ENCODE measurements around the gene DDX43.
"Not testable (repeated sequence)": the region's sequence is repeated elsewhere in the genome, so short reads cannot be mapped to it uniquely, and the experiment has no call there.

The DDX43 gene

DNA sequence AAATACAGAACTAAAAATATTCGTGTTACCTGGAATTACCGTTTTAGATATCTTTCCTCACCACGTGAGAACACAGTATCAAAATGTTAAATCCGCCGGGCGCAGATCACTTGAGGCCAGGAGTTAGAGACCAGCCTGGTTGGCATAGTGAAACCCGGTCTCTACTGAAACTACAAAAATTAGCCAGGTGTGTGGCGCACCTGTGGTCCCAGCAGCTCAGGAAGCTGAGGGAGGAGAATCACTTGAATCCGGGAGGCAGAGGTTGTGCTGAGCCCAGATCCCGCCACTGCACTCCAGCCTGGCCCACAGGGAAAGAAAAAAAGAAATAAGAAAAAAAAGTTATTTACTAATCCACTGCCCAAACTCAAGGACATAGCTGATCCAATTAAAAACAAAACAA lies 4.8 kb upstream of the DDX43 start:
- no peak for DNase-seq

DNA sequence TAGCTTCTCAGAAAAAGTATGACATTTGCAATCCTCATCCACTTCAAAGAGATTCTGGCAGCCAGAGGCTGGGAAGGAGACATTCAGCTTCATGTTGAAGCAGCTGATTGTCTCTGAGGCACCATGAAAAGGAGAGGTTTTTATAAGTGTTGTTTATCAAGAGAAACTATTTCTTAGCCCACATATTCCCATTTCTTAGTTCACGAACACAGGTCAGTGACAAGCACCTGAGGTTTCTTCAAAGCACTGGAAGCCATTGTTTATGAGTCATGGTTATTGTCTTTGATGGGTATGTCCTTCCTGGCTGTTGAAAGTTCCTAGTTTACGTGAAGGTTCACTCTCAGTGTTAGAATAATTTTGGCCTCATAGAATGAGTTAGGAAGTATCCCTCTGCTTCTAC lies 3.0 kb upstream of the DDX43 start:
- no peak for DNase-seq

GRCh38 chr6:73392188-73392587 lies 2.4 kb upstream of the DDX43 start:
- not testable (repeated sequence) for DNase-seq

- DNase-seq, result no peak
These were observed 1.4 kb upstream of the DDX43 start for GRCh38 chr6:73393278-73393677.

- no peak for DNase-seq
These were observed 1.2 kb downstream of the DDX43 start for GRCh38 chr6:73395875-73396274.

GRCh38 chr6:73400656-73401055 lies 6.0 kb downstream of the DDX43 start:
- DNase-seq, result no peak

DNA sequence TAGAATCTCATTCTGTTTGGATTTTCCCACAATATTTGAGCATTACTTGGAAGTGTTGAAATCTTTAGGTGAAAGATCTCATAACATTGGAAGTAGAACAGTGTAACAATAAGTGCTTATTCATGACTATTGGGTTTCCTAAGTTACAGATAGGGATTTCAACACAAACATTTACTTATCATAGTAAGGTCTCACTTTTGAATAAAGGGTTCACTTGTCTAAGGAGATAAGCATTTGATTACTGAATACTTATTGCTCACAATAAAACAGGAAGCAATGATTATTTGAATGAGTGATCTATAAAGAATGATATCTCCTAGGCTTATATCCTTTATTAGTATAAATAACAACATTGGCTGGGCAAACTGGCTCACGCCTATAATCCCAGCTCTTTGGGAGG lies 14.8 kb downstream of the DDX43 start:
- no peak for DNase-seq

DNA sequence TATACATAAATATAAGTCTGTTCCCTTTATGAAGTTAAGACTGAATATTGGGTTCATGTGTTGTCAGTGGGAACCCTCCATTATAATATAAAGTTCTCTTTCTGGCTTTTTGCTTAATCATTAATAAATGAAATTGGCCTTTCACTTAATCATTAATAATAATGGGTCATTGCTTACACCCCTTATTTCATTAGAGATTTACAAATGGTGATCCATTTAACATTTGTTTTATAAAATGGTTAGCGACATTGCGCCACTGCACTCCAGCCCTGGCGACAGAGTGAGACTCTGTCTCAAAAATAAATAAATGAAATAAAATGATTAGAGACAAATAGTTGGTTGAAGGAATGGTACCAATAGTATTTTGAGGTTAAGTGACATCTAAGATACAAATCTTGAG lies 18.5 kb downstream of the DDX43 start:
- no peak for DNase-seq

DNA sequence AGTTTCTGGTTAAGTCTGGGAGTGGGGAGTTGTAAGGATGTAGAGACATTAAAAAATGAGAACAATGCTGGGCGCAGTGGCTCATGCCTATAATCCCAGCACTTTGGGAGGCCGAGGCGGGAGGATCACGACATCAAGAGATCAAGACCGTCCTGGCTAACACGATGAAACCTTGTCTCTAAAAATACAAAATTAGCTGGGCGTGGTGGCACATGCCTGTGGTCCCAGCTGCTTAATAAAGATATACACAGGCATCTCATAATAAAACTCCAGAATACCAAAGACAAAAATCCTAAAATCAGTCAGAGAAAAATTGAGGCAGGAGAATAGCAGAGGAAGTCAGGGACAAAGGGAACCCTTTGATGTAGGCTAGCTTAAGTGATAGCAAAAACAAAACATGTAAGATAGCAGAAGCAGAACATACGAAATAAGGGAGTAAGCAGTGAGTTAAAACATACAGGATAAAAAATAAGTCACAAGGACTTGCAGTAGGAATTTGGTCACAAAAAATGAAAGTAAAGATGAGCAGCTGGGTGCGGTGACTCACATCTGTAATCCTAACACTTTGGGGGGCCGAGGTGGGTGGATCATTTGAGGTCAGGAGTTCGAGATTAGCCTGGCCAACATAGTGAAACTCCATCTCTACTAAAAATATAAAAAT lies 23.6 kb downstream of the DDX43 start:
- no peak for DNase-seq

- DNase-seq, result no peak
These were observed 26.9 kb downstream of the DDX43 start for GRCh38 chr6:73421534-73421933.

GRCh38 chr6:73435236-73435635 lies 40.6 kb downstream of the DDX43 start:
- DNase-seq, result no peak

DNA sequence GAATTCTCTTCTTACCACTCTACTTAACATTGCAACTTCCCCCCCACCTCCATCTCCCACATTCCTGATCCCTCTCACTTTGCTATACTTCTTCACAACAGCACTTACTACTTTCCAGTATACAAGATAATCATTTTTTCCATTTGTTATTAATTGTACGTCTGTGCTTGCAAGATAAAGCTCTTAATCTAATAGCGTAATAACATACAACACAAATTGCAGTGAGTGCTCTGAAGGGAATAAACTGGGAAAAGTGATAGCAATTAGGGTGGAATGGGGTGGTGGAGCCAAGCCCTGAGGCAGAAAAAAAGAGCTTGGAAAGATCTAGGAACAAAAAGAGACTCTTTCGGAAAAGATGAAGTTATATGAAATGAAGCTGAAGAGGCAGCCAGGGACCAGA lies 48.9 kb downstream of the DDX43 start:
- no peak for DNase-seq

- peak; percentile 17 for DNase-seq
These were observed 56.8 kb downstream of the DDX43 start for GRCh38 chr6:73451223-73452106.

DNA sequence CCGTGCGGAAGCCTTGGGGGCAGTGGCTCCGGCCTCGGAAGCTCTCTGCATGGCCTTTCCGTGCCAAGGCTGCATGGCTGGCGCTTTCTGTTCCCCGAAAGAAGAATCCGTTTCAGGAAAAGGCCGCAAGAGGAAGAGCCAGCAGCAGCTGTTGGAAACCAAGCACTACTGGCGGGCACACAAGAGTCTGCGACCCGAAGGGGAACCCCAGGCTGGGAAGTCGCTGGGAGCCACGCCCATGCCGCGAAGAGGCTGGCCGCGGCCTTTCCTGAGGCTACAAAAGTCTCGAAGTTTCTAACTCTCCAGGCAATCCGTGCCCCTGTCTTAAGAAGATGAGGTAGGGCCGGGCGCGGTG lies 57.5 kb downstream of the DDX43 start, which contains the start of gene CGAS:
CGAS (minus strand) TSS at position 191 of the 355 bp plus-strand sequence; CDS start at position 75, 116 bp downstream.
- peak; percentile 67 for DNase-seq

DNA sequence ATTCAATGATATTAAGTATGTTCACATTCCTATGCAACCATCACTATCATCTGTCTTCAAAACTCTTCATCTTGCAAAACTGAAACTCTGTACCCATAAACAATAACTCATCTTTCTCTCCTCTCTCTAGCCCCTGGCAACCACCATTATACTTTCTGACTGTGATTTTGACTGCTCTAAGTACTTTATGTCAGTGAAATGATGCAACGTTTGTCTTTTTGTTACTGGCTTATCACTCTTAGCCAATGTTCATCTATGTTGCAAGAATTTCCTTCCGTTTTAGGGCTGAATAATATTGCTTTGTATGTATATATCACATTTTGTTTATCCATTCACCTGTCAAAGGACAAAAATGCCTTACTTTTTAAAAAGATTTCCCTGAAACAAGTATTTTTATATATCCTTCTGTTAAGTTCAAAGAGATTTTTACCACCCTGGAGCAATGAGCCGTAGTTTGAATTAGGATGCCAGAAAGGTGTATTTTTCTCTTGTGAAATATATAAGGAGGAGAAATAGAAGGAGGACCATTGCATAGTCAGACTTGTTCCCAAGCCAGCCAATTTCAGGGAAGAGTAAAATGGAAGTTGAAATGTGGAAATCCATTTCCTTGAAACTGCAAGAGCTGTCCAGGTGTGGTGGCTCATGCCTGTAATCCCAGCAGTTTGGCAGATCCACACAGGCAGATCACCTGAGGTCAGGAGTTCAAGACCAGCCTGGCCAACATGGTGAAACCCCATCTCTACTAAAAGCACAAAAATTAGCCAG lies 61.4 kb downstream of the DDX43 start:
- no peak for DNase-seq

DNA sequence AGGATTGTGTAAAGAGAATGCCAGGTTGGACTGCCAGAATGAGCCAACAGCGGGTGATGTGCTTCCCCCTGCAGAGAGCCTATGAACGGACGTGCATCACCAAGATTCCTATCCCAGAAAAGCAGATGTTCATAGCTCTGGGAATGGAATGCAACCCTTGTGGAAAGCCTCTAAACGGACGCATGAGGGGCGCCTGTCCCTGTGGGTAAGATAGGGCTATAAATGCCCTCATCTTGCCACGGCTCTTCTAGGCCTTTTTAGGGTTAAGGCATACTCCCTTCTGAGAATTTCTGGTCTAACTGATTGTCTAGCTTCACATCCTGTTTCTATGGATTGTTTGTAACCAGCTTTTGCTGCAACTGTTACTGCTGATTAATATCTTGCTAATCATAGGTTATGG lies 64.8 kb downstream of the DDX43 start:
- DNase-seq, result not testable (repeated sequence)

DNA sequence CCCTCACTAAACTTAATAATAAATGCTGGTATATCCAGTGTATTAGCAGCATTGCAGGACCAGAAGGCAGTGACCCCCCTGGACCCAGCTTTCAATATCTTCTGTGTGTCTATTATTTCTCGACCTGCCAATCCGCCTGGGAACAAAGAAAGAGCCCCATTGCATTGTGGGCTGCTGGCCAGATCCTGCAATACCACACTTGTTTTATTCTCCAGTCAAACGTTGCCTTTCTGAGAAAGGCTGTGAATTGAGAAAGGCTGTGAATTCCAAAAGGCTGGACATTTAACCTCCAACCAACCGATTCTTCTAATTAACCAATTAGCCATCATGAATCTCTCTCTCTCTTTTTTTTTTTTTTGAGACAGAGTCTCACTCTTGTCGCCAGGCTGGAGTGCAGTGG lies 65.4 kb downstream of the DDX43 start:
- no peak for DNase-seq

DNA sequence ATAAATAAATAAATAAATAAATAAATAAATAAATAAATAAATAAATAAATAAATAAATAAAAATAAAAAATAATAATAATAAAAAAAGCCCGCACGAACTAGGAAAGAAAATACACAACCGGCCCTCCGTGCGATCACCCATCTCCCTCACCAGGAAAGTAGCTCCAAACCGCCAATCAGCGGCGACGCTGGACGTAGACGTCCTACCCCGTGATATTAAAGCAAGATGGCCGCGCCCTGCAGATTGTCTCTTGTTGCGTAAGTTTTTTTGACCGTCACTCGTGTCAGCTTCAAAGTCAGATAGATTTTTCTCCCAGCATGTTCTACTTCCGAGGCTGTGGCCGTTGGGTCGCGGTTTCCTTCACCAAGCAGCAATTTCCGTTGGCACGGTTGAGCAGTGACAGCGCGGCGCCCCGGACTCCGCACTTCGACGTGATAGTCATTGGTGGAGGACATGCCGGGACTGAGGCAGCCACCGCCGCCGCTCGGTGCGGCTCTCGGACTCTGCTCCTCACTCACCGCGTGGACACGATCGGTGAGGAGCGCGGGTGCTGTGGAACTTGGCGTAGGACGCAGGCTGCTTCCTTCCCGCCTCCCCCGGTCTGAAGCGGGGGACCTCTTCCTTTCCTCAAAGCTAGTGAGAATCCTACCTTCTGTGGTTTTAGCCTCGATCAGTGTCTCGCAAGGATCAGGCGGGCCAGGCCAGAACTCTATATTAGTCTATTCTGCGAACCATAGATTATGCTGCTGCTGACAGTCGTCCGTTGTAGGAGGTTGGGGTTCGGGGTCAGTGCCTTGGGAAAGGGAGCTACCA lies 67.1 kb downstream of the DDX43 start, which contains the start of gene MTO1:
MTO1 (plus strand) TSS at position 201 of the 814 bp plus-strand sequence; CDS start at position 319, 118 bp downstream.
- peak; percentile 83 for DNase-seq

All from effector CD4-positive, alpha-beta T cell (primary cell).